ENCODE measurements around the gene ABCA3.
"Not testable (repeated sequence)": the region's sequence is repeated elsewhere in the genome, so short reads cannot be mapped to it uniquely, and the experiment has no call there.

ABCA3 gene

DNA sequence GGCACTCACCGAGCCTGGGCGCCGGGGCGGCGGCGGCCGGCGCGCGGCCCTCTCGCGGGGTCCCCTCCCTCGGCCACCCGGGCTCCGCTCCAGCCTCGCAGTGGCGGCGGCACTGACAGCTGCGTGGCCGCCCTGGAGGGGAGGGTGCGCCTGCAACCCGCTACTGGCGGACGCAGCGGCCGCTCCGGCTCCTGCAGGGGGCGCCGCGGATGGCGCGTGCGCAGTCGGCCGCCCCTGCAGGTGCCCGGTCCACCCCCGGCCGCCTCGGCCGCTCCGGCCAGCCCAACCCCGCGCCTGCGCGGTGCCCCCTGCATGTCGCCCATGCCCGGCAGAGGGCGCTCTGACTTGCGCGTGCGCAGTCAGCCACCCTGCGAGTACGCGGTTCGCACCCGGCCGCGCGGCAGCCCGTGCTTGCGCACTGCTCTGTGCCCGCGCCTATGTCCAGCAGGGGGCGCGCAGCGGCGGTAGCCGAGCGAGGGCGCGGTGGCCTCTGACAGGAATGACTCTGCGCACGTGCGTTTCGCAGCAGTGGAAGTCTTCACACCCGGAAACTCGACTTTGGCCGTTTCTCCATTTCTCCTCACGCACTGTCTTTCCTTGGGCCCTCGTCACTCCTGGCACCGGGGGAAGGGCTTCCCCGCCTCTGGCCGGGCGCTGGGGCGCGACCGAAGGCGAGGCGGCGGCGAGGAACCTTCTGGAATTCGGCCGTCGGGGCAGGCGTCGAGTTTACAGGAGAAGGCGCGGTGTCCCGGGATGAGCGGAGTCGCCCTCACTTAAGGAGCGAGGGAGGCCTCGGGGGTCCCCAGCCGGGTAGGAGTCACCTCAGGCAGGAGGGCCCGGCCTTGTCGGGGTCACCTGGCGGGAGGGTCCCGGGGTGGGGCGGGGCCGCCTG is at the start of gene ABCA3:
Gene ABCA3 (minus strand): TSS at position 165 of the 892 bp plus-strand sequence. CDS start 14,262 bp downstream, outside the sequence.
- DNase-seq = peak; percentile 61 to 91

DNA sequence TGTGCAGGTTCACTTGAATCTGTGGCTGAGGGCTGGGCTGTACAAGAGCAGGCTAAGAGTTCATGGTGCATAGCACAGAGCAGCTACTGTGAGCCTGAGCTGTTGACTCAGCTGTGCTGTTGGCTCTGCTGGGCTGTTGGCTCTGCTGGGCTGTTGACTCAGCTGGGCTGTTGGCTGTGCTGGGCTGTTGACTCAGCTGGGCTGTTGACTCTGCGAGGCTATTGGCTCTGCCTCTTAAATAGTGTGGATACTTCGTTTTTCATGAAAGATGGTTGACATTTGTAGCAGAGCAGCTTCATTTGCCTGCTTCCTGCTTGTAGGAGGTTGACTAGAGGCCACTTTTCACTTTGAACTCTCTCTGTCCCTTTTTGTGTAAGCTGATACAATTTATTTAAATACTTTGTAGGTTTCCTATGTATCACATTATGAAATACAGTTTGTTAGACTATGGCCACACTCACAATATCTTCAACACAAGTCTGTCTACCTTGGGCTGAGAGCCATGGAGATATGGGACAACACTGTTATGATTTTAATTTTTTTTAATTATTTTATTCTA is 48.4 kb upstream of the ABCA3 start:
- no peak for DNase-seq

DNA sequence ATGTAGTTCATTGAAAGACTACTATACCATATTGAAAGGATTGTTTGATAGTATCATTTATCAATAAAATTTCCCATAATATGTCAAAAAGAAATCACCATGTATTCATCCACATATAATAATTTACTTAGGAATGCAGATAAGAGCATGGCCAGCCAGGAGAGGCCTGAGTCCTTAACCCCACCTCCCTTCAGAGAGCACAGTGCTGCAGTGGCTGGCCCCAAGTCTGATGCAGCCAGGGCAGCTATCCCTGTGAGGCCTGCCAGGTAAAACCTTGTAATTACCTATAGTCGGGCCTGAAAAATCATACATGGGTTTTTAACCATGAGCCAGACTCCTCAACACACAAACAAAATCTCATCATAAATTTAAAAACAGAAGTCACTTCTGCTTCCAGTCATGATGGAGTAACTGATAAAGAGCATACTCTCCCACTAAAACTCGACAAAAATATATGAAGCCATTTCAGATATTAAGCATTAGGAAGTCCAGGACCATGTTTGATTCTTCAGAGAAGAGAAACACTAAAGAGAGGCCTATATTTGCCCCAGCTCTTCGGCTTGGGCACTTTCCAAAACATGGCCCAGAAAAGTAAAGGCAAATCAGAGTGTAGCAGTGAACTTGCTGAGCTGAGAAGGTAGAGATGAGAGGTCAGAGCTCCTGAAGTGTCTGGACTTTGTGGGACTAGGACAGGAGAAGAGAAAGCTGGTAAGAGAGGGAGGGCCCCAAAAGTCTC is 47.8 kb upstream of the ABCA3 start:
- DNase-seq = no peak

DNA sequence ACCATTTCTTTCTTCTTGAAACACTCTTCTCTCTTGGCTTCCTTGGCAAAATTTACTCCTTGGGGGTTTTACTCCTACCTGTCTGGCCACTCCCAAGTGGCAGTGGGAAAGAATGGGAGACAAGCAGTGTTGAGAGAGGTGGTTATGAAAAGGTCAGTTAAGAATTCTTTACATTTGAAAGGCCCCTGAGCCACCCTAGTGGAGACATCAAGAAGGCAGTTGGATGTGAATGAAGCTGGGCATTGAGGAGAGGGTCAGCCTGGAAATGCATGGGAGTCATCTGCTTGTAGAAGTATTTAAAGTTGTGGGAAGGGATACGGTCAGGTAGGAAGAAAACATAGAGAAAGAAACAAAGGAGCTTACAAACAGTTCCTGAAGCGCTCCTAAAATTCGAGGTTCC is 46.5 kb upstream of the ABCA3 start:
- DNase-seq = no peak

DNA sequence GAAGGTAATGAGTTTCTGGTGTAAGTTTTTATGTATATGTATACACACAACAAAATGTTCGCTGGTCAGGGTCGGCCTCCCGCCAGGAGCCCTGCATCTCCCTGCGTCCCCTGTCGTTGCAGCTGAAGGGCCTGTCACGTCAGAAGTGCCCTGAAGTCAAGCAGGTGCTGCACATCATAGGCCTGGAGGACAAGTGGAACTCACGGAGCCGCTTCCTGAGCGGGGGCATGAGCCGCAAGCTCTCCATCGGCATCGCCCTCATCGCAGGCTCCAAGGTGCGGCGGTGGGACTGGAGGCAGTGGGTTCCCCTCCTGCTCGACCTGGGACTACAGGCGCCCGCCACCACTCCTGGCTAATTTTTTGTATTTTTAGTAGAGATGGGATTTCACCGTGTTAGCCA is 45.5 kb upstream of the ABCA3 start:
- DNase-seq = not testable (repeated sequence)

DNA sequence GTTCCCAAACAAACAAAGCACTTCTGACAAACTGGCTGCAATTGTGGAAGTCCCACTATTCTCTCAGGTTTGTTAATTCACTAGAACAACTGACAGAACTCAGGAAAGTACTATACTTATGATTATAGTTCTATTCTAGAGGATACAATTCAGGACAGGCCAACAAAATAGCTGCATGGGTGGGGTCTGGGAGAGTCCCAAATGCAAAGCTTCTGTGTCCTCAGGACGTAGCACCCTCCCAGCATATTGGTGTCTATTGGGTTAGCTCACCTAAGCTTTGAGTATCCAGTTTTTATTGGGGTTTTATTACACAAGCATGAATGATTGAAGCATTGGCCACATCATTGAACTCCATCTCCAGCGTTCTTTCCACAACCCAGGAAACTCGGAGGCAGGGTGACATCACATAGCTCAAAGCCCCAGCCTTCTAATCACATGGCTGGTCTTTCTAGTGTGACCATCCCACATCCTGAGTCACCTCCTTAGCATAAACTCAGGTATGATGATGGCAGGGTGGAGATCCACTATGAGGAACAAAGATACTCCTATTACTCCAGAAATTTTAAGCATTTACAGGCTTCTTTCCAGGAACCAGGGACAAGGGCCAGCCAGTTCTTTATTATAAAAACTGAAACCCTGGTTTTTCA is 44.8 kb upstream of the ABCA3 start:
- no peak for DNase-seq

DNA sequence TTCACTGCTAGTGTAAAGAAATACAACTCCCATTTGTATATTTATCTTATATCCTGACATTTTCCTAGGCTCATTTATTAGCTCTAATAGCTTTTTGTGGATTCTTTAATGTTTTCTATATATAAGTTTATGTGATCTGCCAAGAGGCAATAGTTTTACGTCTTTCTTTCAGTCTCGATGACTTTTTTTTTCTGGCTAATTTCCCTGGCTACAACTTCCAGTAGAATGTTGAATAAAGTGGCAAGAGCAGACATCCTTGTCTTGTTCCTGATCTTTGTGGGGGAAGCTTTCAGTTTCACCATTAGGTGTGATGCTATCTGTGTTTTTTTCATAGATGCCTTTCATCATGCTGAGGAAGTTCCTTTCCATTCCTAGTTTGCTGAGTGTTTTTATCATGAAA is 43.9 kb upstream of the ABCA3 start:
- DNase-seq = no peak

DNA sequence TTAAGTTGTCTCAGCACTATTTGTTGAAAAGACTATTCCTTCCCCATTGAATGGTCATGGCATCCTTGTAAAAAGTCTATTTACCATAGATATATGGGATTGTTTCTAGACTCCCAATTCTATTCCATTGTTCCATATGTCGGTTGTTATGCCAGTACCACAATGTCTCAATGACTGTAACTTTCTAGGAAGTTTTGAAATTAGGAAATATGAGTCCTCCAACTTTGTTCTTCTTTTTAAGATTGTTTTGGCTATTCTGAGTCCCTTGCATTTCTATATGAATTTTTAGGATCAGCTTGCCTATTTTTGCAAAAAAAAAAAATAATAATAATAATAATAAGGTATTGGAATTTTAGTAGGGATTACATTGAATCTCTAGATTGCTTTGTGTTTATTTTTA is 43.0 kb upstream of the ABCA3 start:
- no peak for DNase-seq

DNA sequence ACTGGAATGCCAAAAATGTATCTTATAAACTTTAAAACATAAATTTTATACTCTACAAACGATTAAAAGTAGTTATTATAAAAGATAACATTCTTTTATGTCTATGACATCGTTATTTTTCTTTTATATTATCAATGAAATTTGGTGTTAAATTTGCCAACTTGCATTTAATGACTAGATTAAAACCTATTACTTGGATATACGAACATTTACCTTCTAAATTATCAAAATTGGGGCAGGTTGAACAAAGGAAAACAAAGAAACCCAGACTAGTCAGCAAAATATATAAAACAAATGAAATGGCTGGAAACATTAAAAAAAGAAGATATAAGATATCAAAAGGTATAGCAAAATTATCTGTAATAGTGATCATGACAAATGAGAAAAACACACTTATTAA is 34.1 kb upstream of the ABCA3 start:
- DNase-seq = no peak

DNA sequence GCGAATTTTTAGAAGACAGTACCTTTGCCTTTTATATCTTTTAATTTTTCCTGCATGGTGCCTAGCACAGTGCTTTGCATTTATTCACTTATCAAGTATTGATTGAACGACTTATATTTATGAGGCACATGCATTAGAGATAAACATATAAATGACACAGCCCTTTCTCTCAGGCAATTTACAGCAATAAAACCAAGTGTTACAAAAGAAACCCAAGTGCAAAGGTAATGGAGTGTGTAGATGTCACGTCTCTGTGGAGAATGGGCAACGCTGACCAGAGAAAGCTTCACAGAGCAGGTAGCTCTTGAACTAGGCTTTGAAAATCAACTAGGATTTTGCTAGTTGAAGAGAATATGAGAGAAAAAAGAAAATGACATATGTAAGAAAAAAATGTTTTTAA is 32.6 kb upstream of the ABCA3 start:
- DNase-seq = no peak

DNA sequence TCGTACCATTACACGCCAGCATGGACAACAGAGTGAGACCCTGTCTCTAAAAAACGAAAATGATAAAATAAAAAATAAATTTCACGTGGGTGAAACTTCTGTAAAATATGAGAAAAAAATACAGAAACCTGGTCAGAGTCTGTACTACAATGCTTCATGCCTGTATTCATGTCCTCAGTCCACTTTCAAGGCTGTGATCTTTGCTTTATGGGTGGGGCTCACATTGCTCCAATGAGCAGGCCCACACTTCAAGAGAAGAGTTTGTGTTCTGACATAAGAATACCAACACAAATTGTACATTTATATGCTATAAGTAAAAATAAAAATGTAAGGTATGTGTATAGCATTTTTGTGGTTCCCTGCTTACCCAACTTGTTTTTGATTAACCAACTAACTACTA is 32.2 kb upstream of the ABCA3 start:
- DNase-seq = no peak

DNA sequence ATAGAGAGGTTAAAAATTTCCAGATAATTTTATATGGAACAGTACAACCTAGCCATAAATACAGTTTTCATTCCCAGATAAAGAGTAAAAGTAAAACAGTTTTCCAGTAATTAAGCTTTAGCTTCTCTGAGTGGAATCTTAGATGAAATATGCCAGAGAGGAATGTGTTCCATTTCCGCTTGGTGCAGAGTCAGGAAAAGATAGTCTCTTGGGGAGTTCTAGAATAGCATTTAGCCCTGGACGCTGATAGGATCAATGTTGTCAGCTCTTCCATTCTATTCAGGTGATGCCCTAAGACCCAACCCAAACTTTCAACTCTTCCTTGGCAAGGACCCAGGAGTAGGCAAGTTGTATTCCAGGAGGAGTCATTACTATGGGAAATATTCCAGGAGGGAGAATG is 30.9 kb upstream of the ABCA3 start:
- no peak for DNase-seq

DNA sequence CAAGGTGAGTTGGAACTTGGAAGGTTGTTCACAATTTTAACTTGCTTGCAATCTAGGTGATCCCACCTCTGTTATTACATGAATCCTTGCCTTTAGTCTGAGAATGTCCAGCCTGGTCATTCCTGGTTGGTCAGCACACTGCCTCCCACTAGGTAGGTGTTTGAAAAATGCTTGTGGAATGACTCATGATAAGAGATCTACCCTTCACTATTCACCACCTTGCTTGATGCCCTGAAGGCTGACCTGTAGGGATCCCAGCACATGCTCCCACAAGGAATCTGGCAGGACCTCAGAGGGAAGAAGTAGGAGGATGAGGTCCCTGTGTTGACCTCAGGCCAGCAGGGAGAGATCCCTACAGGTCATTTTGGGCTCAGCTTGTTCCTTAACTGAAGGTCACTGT is 30.2 kb upstream of the ABCA3 start:
- no peak for DNase-seq

DNA sequence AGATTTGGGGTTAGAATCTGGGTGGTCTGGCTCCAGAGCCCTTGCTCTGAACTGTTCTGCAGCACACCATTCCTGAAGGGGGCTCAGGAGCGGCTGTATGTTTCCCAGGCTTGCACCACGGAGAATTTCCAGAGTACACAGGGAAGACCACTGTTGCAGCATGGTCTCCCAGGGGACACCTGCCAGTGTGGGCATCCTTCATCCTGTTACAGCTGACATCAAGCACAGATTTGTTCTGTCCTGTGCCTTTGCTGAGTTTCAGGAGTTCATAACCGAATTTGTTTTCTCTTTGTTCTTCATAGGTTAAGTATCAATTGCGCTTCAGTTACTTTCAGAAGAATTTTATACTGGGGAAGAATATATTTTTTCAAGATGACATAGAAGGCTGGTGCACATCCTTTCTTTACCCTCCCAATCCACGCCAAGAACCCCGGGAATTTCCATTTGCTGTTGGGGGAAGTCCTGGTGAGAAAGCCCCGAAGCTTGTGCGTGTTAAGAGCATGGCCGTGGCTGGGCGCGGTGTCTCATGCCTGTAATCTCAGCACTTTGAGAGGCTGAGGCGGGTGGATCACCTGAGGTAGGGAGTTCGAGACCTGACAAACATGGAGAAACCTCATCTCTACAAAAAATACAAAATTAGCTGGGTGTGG is 26.3 kb upstream of the ABCA3 start:
- DNase-seq = no peak

DNA sequence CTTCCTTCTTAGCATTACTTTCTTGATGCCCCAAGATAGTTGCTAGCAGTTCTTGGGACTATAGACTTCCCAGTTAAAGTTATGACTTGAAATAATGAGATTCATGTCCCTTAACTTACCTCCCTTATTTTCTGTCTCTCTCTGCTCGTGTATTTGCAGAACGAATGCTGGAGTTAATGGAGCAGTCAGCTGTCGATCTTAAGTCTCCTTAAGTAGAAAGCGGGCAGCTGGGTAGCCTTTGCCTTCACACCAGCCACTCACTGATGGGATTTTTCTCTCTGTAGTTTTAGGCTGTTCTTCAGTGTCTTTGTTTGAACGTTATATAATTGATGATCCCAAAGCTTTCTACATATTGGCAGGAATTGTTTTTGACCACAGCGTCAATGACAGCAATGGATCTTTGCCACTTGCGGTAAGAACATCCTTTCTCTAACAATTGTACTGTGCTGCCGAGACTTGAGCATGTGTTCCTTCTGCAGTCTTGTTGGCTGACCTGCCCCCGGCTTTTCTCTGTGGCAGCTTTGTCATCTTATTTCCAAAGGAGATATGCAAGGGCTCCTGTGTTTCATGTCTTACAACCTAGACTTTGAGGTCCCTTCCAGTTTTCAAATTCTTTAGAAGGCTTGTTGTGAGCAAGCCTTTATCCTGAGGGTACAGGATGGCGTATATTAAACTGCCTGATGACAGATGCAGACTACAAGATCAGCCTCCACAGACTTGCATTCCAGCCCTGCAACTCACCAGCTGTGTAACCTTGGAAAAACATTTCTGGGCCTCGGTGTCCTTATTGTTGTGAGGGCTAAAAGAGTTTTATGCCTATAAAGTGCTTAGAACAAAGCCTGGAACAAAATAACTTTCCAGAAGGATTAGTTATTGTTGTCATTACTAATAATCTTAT is 25.1 kb upstream of the ABCA3 start:
- DNase-seq = no peak

DNA sequence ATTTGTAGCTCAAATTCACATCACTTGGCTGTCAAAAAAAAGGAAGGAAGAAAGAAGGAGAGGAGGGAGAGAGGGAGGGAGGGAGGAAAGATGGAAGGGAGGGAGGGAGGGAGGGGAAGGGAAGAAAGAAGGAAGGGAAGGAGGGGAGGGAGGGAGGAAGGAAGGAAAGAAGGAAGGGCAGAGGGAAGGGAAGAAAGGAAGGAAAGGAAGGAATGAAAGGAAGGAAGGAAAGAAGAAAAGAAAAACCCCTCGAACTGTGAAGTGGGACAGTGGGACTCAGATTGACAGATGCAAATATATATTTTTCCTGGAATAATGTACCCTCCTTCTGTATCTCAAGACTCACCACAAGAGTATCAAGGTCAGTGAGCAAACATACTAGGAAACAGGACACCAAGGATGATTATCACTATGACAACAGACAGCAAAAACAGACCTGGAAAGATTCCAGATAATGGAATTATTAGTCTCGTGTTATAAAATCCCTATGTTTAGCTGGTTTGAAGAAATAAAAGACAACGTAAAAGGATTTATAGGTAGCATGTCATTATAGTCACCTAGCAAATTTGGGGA is 24.2 kb upstream of the ABCA3 start:
- no peak for DNase-seq

DNA sequence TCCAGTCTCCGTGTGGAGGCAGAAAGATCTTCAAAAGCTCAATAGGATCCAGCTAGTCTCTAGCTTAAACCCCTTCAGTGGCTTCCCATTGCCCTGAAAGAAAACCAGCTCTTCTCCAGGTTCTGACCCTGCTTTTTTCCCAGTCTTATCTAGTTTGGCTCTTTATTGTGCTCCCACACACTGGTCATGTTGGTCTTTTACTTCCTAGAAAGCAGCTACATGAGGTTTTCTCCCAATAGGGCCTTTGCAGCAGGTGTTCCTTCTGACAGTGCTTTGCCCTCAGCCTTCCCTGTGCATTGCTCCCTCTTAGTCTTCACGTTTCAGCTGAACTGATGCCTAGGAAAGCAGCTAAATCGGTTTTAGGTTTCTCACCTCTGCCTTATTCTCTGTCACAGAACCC is 21.7 kb upstream of the ABCA3 start:
- DNase-seq = no peak

DNA sequence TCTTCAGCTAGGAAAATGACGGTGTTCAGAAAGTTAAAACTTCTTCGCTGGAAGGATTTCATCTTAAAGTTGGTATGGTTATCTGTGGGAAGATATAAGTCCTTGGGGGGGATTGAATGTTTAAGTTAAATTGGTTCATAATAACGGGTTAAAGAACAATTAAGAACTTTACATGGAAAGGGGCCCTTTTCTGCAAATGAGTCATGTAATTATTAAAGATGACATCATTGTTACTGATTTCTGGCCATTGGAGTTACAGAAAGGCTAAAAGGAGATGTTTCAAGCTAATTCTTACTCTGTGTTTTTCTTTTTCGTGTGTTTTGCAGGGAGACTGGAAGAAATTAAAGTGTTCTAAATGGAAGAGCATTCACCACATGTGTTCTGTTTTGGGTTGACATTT is 20.6 kb upstream of the ABCA3 start:
- no peak for DNase-seq

DNA sequence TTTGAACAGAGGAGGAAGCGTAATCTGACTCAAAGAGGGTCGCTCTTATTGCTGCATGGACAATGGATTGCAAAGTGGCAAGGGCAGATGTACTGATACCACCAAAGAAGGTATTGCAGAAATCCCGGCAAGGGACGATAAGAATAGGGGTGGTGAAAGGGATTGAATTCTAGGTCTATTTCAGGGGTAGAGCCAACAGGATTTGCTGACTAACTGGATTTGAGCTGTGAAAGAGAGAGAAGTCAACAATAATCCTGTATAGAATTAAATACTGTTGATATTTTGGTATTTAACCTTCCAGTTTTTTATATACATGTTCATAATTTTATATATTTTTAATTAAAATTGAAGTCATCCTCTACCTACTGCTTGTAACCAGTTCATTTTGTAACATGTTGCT is 19.4 kb upstream of the ABCA3 start:
- no peak for DNase-seq

DNA sequence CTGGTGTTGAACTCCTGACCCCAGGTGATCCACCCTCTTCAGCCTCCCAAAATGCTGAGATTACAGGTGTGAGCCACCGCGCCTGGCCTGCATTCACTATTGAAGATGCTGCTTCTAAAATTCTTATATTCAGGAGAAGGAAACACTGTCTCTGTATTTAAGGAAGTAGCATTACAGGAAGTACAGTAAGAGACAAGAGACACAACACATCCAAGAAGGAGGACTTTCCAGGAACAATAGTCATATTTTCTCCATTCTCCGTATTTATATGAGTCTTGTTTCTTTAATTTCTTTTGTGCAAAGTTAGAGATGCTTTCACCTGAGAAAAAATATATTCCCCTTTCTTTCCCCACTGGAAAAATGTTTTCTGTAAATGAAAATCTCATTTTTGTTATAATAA is 18.3 kb upstream of the ABCA3 start:
- DNase-seq = no peak

DNA sequence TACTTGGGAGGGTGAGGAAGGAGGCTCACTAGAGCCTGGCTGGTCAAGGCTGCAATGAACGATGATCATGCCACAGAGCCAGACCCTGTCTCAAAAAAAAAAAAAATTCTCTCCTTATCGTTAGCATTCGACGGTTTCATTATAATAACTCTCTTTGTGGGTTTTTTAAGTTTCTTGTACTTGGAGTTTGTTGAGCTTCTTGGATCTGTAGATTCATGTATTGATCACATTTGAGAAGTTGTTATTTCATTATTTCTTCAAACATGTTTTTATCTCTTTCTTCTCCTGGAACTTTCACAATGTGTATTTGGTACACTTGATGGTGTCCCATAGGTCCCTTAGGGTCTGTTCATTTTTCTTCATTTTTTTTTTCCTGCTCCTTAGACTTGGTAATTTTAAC is 16.8 kb upstream of the ABCA3 start:
- DNase-seq = no peak

DNA sequence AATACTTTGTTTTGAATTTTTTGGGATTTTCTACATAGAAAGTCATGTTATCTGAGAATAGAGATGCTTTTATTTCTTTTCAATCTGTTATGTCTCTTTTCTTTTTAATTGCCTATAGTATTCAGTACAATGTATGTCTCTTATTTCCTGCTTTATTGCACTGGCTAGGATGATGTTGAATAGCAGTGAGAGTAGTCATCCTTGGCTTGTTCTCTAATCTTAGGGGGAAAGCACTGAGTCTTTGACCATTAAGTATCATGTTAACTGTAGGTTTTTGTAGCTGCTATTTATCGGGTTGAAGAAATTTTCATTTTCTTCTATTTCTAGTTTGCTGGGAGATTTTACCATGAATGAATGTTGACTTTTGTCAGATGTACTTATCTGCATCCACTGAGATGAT is 10.0 kb upstream of the ABCA3 start:
- DNase-seq = no peak
